Measurements from ENCODE around the gene DHRS2. TPM values are rescaled to one million over a fixed set of nuclear protein-coding genes. Genes with fewer than 3 reads are reported as not detected.

DHRS2 gene
- total RNA-seq, 1 donor from 2014 or later, result not detected

- TF ChIP-seq CTCF (IDR thresholded peaks at IDR 0.05), result no peak
- no peak for DNase-seq (ENCODE audit: low spot score in 2 of 2)
- H3K27ac ChIP-seq, result no peak overlapping the region
- H3K36me3 ChIP-seq, result no peaks in the 10 kb centered on the region
- no peaks in the 10 kb centered on the region for H3K4me1 ChIP-seq
- H3K27me3 ChIP-seq, result no peaks in the 10 kb centered on the region
- H3K4me3 ChIP-seq, result no peak overlapping the region
- H3K9me3 ChIP-seq, result no peaks in the 10 kb centered on the region
- intact Hi-C loops (cut with DNase I), result no loop called here
These were observed 27.0 kb downstream of the DHRS2 start for GRCh38 chr14:23663127-23663526.

GRCh38 chr14:23663711-23664110, 27.5 kb downstream of the DHRS2 start:
- TF ChIP-seq CTCF (IDR thresholded peaks at IDR 0.05), result no peak
- Histone ChIP-seq H3K4me3 (no peak overlapping the region), H3K27me3 (no peaks in the 10 kb centered on the region), H3K4me1 (no peaks in the 10 kb centered on the region), H3K36me3 (no peaks in the 10 kb centered on the region), H3K9me3 (no peaks in the 10 kb centered on the region), H3K27ac (no peak overlapping the region)
- intact Hi-C loops (cut with DNase I), result no loop called here
- DNase-seq (ENCODE audit: low spot score in 2 of 2), result no peak

- no peak overlapping the region for H3K27ac ChIP-seq
- DNase-seq (ENCODE audit: low spot score in 2 of 2), result no peak
- intact Hi-C loops (cut with DNase I), result no loop called here
- no peak for TF ChIP-seq CTCF (IDR thresholded peaks at IDR 0.05)
- no peaks in the 10 kb centered on the region for H3K36me3 ChIP-seq
- no peaks in the 10 kb centered on the region for H3K27me3 ChIP-seq
- no peaks in the 10 kb centered on the region for H3K9me3 ChIP-seq
- no peaks in the 10 kb centered on the region for H3K4me1 ChIP-seq
- no peak overlapping the region for H3K4me3 ChIP-seq
These were observed 28.2 kb downstream of the DHRS2 start for GRCh38 chr14:23664207-23664885.

- TF ChIP-seq CTCF (IDR thresholded peaks at IDR 0.05), result no peak
- H3K27me3 ChIP-seq, result no peaks in the 10 kb centered on the region
- H3K4me3 ChIP-seq, result no peak overlapping the region
- intact Hi-C loops (cut with DNase I), result no loop called here
- H3K36me3 ChIP-seq, result no peaks in the 10 kb centered on the region
- H3K9me3 ChIP-seq, result no peaks in the 10 kb centered on the region
- H3K27ac ChIP-seq, result no peak overlapping the region
- H3K4me1 ChIP-seq, result no peaks in the 10 kb centered on the region
- DNase-seq (ENCODE audit: low spot score in 2 of 2), result no peak
These were observed 29.3 kb downstream of the DHRS2 start for GRCh38 chr14:23665302-23666016.

GRCh38 chr14:23667134-23667533, 31.0 kb downstream of the DHRS2 start:
- no peak overlapping the region for H3K27ac ChIP-seq

More at GRCh38 chr14:23667134-23667533, 31.0 kb downstream of the DHRS2 start:
- Histone ChIP-seq H3K4me3 (no peak overlapping the region), H3K4me1 (no peaks in the 10 kb centered on the region), H3K36me3 (no peaks in the 10 kb centered on the region), H3K9me3 (no peaks in the 10 kb centered on the region), H3K27me3 (no peaks in the 10 kb centered on the region)
- TF ChIP-seq CTCF (IDR thresholded peaks at IDR 0.05), result no peak
- DNase-seq (ENCODE audit: low spot score in 2 of 2), result no peak
- intact Hi-C loops (cut with DNase I), result no loop called here
